Kidney capillary endothelial cell (primary cell): ENCODE measurements around the gene CNTNAP2.
A peak's percentile ranks its signal among the peaks of the same experiment; 100 is the strongest.
"Not testable (repeated sequence)": the region's sequence is repeated elsewhere in the genome, so short reads cannot be mapped to it uniquely, and the experiment has no call there.

ENCODE experiments used
- DNase-seq: peaks from one replicate; pipeline ENCODE4 v3.0.0-alpha.2; 2018; ENCODE audit warnings: low spot score

Gene CNTNAP2

GRCh38 chr7:148318102-148318811 lies 2201.7 kb downstream of the CNTNAP2 start:
- DNase-seq, result no peak

GRCh38 chr7:148318838-148319237 lies 2202.2 kb downstream of the CNTNAP2 start:
- DNase-seq, result no peak

GRCh38 chr7:148319316-148319808 lies 2202.8 kb downstream of the CNTNAP2 start:
- no peak for DNase-seq

GRCh38 chr7:148325208-148325607 lies 2208.6 kb downstream of the CNTNAP2 start:
- DNase-seq, result no peak

GRCh38 chr7:148327379-148327778 lies 2210.8 kb downstream of the CNTNAP2 start:
- no peak for DNase-seq

- DNase-seq, result no peak
Observed at GRCh38 chr7:148328906-148329305, 2212.3 kb downstream of the CNTNAP2 start.

- DNase-seq, result no peak
Observed at GRCh38 chr7:148330124-148330818, 2213.7 kb downstream of the CNTNAP2 start.

GRCh38 chr7:148330822-148331221 lies 2214.2 kb downstream of the CNTNAP2 start:
- no peak for DNase-seq

GRCh38 chr7:148331456-148331855 lies 2214.9 kb downstream of the CNTNAP2 start:
- DNase-seq, result not testable (repeated sequence)

GRCh38 chr7:148332191-148333186 lies 2215.9 kb downstream of the CNTNAP2 start:
- no peak for DNase-seq

- no peak for DNase-seq
Observed at GRCh38 chr7:148334441-148334956, 2217.9 kb downstream of the CNTNAP2 start.

GRCh38 chr7:148334959-148335577 lies 2218.5 kb downstream of the CNTNAP2 start:
- DNase-seq, result peak; percentile 91

GRCh38 chr7:148335790-148336189 lies 2219.2 kb downstream of the CNTNAP2 start:
- DNase-seq, result no peak

GRCh38 chr7:148336411-148336810 lies 2219.8 kb downstream of the CNTNAP2 start:
- no peak for DNase-seq

GRCh38 chr7:148337246-148337965 lies 2220.8 kb downstream of the CNTNAP2 start:
- DNase-seq, result no peak

GRCh38 chr7:148337995-148338747 lies 2221.6 kb downstream of the CNTNAP2 start:
- no peak for DNase-seq

- no peak for DNase-seq
Observed at GRCh38 chr7:148340438-148341280, 2224.1 kb downstream of the CNTNAP2 start.

GRCh38 chr7:148344406-148344805 lies 2227.8 kb downstream of the CNTNAP2 start:
- no peak for DNase-seq

GRCh38 chr7:148347981-148348380 lies 2231.4 kb downstream of the CNTNAP2 start:
- no peak for DNase-seq
